HL-60 (cell line): ENCODE measurements around the gene SYT5.

ENCODE experiments used
- CTCF ChIP-seq: IDR thresholded peaks from one replicate; pipeline ENCODE4 v1.5.1; 2011; ENCODE audit warnings: low read length, control low read depth, inconsistent platforms; ENCODE audit not compliant: insufficient read depth
- POLR2AphosphoS5 ChIP-seq: IDR thresholded peaks from 2 replicates; pipeline ENCODE4 v1.6.1; 2012; ENCODE audit warnings: low read depth
- REST ChIP-seq: IDR thresholded peaks from 2 replicates; pipeline ENCODE4 v1.6.1; 2012; ENCODE audit warnings: low read depth; ENCODE audit not compliant: insufficient replicate concordance

- no peak for TF ChIP-seq CTCF
- no peak for TF ChIP-seq POLR2AphosphoS5
- no peak for TF ChIP-seq REST
Measured at GRCh38 chr19:55152017-55152416, 28.1 kb downstream of the SYT5 start.
